HEK293T (cell line): ENCODE measurements around the gene SLX4IP.

Experiments used
- CTCF ChIA-PET: fragments of 350-600 bp; formaldehyde crosslinking; extraction: SDS; loops from one replicate; lab custom pipeline; 2021; ENCODE audit warnings: antibody characterized with exemption, inconsistent platforms; lab: Yijun Ruan, JAX
- POLR2A ChIA-PET: fragments of 350-600 bp; formaldehyde crosslinking; extraction: SDS; loops from one replicate; lab custom pipeline; 2020; ENCODE audit warnings: antibody characterized with exemption, inconsistent platforms; lab: Yijun Ruan, JAX
- DNase-seq: peaks from one replicate; pipeline ENCODE4 v3.0.0; 2012; ENCODE audit warnings: mixed read lengths; ENCODE audit errors: extremely low spot score
- ARNT ChIP-seq: fragments of 450-650 bp; IDR thresholded peaks from 2 replicates; pipeline ENCODE4 v1.6.1; 2017; ENCODE audit warnings: mild to moderate bottlenecking
- BHLHE40 ChIP-seq: fragments of 450-650 bp; IDR thresholded peaks from 2 replicates; pipeline ENCODE4 v1.6.1; 2016; ENCODE audit warnings: mild to moderate bottlenecking, moderate library complexity, borderline replicate concordance
- CTBP1 ChIP-seq: fragments of 450-650 bp; IDR thresholded peaks from 2 replicates; pipeline ENCODE4 v1.6.1; 2016; ENCODE audit warnings: borderline replicate concordance
- ELF4 ChIP-seq: fragments of 450-650 bp; IDR thresholded peaks from 2 replicates; pipeline ENCODE4 v1.6.1; 2017; ENCODE audit warnings: antibody characterized with exemption
- FOXA1 ChIP-seq: fragments of 450-650 bp; IDR thresholded peaks from 2 replicates; pipeline ENCODE4 v1.6.1; 2016; ENCODE audit warnings: mild to moderate bottlenecking
- FOXK2 ChIP-seq: fragments of 450-650 bp; IDR thresholded peaks from 2 replicates; pipeline ENCODE4 v1.6.1; 2016; ENCODE audit warnings: mild to moderate bottlenecking
- FOXM1 ChIP-seq: fragments of 450-650 bp; IDR thresholded peaks from 2 replicates; pipeline ENCODE4 v1.6.1; 2017; ENCODE audit warnings: mild to moderate bottlenecking, borderline replicate concordance
- HDGF ChIP-seq: fragments of 450-650 bp; IDR thresholded peaks from 2 replicates; pipeline ENCODE4 v1.6.1; 2017; ENCODE audit warnings: antibody characterized with exemption, borderline replicate concordance
- L3MBTL2 ChIP-seq: fragments of 450-650 bp; conservative IDR thresholded peaks from 2 replicates; pipeline ENCODE4 v1.6.1; 2016; ENCODE audit warnings: mild to moderate bottlenecking
- LEF1 ChIP-seq: fragments of 450-650 bp; IDR thresholded peaks from 2 replicates; pipeline ENCODE4 v1.6.1; 2017; ENCODE audit warnings: mild to moderate bottlenecking, borderline replicate concordance
- NFRKB ChIP-seq: fragments of 450-650 bp; IDR thresholded peaks from 2 replicates; pipeline ENCODE4 v1.6.1; 2016; ENCODE audit warnings: mild to moderate bottlenecking, moderate library complexity
- SP1 ChIP-seq: fragments of 450-650 bp; IDR thresholded peaks from 2 replicates; pipeline ENCODE4 v1.6.1; 2017
- SUZ12 ChIP-seq: fragments of 450-650 bp; IDR thresholded peaks from 2 replicates; pipeline ENCODE4 v1.6.1; 2016; ENCODE audit warnings: mild to moderate bottlenecking
- TARDBP ChIP-seq: fragments of 450-650 bp; IDR thresholded peaks from 2 replicates; pipeline ENCODE4 v1.6.1; 2016
- ZNF384 ChIP-seq: fragments of 450-650 bp; IDR thresholded peaks from 2 replicates; pipeline ENCODE4 v1.6.1; 2016
- TF ChIP-seq, protein P1 (sequence below): fragments of 450-650 bp; IDR thresholded peaks from 2 replicates; pipeline ENCODE4 v1.6.1; 2016

Gene SLX4IP

DNA sequence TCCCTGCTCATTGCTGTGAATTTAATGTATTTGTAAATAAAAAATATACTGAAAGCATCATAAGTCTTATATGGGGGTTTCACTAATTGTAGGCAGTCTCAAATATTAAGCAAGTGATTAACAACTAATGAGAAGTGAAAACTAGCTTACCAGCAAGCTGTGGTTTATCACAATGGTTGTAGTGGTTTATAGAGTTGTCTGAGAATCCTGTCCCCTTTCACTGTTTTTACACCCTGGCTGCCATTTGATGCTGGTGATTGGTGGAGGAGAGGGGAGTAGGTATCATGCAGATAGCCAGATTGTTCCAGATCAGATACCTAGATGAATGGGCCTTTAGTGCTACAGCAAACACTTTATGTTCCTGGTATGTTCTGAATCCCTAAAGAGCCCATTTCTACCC, 7.1 kb upstream of the SLX4IP start:
- no peak for DNase-seq
- CTCF ChIA-PET, result interaction anchor here (0.6 to 1.3 kb wide), 2 partner anchors 525 to 811 kb away, joined by 3 to 4 read pairs; no protein-coding TSS in a partner anchor
- TF ChIP-seq ARNT, result no peak
- TF ChIP-seq SP1, result no peak
- no peak for TF ChIP-seq L3MBTL2
- TF ChIP-seq, protein P1, sequence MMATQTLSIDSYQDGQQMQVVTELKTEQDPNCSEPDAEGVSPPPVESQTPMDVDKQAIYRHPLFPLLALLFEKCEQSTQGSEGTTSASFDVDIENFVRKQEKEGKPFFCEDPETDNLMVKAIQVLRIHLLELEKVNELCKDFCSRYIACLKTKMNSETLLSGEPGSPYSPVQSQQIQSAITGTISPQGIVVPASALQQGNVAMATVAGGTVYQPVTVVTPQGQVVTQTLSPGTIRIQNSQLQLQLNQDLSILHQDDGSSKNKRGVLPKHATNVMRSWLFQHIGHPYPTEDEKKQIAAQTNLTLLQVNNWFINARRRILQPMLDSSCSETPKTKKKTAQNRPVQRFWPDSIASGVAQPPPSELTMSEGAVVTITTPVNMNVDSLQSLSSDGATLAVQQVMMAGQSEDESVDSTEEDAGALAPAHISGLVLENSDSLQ, result no peak
- no peak for TF ChIP-seq FOXM1
- no peak for TF ChIP-seq BHLHE40
- TF ChIP-seq NFRKB, result no peak
- no peak for TF ChIP-seq LEF1
- TF ChIP-seq FOXK2, result no peak
- TF ChIP-seq CTBP1, result no peak
- no peak for TF ChIP-seq FOXA1
- no peak for TF ChIP-seq TARDBP
- no peak for TF ChIP-seq ZNF384
- TF ChIP-seq ELF4, result no peak
- TF ChIP-seq HDGF, result no peak
- TF ChIP-seq SUZ12, result no peak
- POLR2A ChIA-PET, result no interaction called here

DNA sequence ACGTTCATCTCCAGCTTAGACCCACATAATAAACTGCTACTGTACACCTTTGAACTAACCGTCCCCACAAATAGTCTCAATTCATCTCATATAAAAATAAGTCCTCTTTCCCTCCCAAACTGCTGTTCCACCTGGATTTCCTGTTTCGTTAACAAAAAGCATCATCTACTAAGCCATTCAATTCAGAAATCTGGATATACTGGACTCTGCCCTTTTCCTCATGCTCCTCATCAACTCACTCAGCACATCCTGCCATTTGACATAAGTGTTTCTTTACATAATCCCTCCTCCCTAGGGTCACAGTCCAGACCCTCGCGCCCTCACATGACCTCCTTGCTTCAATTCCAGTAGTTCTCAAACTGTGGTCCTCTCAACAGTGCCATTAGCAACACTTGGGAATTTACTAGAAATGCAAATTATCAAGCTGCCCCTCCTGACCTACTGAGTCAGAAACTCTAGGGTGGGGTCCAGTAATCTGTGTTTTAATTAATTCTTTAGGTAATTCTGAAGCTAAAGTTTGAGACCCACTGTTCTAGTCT, 5.6 kb upstream of the SLX4IP start:
- no peak for DNase-seq
- POLR2A ChIA-PET, result no interaction called here
- CTCF ChIA-PET, result no interaction called here
- TF ChIP-seq LEF1 (no peak), NFRKB (no peak), ZNF384 (no peak), ELF4 (no peak)

DNA sequence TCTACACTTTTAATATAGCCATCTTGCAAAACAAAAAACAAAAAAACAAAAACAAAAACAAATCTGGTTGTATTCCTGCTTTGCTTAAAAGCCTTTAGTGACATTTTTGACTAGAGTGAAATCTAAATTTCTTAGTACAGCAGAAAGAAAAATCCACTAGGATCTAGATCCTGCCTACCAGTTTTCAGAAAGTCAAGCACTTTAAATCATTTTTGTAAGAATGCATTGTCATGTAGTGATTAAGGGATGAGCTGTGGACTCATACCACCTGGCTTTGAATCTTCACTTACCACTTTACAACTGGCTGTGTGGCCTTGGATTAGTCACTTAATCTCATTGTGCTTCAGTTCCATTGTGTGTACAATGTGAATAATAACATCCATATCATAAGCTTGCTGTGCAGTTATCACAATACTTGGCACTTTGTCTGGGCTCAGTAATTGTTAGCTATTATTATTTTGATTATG, 5.1 kb upstream of the SLX4IP start:
- DNase-seq, result no peak
- ChIA-PET POLR2A (no interaction called here), CTCF (no interaction called here)
- no peak for TF ChIP-seq ELF4
- TF ChIP-seq NFRKB, result no peak
- no peak for TF ChIP-seq ZNF384
- TF ChIP-seq BHLHE40, result no peak
- no peak for TF ChIP-seq HDGF
- no peak for TF ChIP-seq FOXM1
- no peak for TF ChIP-seq TARDBP
- no peak for TF ChIP-seq SUZ12
- TF ChIP-seq, protein P1, result no peak
- TF ChIP-seq CTBP1, result no peak
- TF ChIP-seq FOXK2, result no peak
- TF ChIP-seq LEF1, result no peak
- TF ChIP-seq ARNT, result no peak
- no peak for TF ChIP-seq FOXA1
- no peak for TF ChIP-seq SP1
- no peak for TF ChIP-seq L3MBTL2

DNA sequence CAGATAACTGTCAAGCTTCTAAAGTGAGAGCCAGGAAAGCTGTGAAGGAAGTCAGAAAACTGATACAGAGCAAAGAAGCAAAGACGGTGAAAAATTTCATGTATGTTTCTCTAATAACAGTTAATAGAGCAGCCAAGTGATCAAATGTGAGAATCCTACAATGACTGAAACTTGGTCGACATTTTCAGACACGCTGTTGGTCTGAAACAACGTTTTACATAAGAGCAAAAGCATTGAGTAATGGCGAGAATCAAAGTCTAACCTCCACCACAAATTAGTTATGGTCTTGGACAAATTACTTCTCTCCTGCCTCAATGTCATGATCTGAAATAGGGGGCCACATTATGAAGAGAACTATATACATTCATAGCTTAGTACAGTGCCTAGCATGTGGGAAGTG, 4.4 kb upstream of the SLX4IP start:
- TF ChIP-seq BHLHE40 (no peak), FOXA1 (no peak), CTBP1 (no peak), ELF4 (no peak), L3MBTL2 (no peak), LEF1 (no peak), TARDBP (no peak), SUZ12 (no peak), NFRKB (no peak), ZNF384 (no peak), HDGF (no peak), FOXM1 (no peak), ARNT (no peak), SP1 (no peak), FOXK2 (no peak)
- TF ChIP-seq, protein P1, result no peak
- POLR2A ChIA-PET, result no interaction called here
- CTCF ChIA-PET, result no interaction called here
- DNase-seq, result no peak

DNA sequence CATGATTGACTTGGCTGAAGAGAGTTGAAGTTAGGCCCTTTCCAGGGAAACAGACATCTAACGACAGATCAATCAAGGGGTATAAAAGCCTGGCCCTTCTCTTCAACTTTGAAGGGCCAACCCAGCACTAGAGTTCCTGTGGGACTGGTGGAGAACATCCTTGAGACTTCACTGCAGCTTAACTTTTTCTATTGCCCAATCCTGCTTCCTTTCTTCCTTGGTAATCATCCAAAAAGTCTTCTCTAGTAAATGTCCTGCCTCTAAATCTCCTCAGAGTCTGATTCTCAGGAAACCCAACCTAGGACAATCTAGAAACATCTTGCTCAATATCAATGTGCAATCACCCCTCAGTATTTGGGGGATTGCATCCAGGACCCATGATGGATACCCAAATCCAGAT, 3.0 kb upstream of the SLX4IP start:
- DNase-seq, result no peak
- ChIA-PET CTCF (no interaction called here), POLR2A (no interaction called here)
- no peak for TF ChIP-seq ARNT
- no peak for TF ChIP-seq L3MBTL2
- no peak for TF ChIP-seq FOXA1
- no peak for TF ChIP-seq CTBP1
- no peak for TF ChIP-seq SUZ12
- TF ChIP-seq FOXM1, result no peak
- no peak for TF ChIP-seq BHLHE40
- no peak for TF ChIP-seq NFRKB
- TF ChIP-seq FOXK2, result no peak
- TF ChIP-seq SP1, result no peak

DNA sequence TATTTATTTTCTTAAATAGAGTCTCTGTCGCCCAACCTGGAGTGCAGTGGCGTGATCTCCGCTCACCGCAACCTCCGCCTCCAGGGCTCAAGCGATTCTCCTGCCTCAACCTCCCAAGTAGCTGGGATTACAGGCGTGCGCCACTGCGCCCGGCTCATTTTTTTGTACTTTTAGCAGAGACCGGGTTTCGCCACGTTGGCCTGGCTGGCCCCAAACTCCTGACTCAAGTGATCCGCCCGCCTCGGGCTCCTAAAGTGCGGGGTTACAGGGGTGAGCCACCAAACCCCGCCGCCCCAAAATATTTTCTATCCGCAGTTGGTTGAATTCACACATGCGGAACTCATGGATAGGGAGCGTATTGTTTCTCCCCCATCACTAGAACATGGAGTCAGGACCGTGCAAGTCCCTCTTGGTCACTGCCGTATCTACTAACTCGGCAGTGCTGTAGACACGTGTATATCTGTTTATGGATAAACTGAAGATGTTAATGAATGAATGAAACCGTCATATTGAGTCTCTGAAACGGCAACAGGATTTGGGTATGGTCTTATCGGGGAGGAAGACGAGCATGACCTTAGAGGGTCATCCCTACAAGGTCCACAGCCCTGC, 2.0 kb upstream of the SLX4IP start:
- DNase-seq, result no peak
- POLR2A ChIA-PET, result interaction anchor here (0.5 to 2.4 kb wide), 6 partner anchors 8 to 102 kb away, joined by 3 to 11 read pairs (median 4); no protein-coding TSS in a partner anchor
- CTCF ChIA-PET, result interaction anchor here (0.6 kb wide), 1 partner anchor 171 kb away, joined by 4 read pairs; no protein-coding TSS in a partner anchor
- no peak for TF ChIP-seq ZNF384
- TF ChIP-seq TARDBP, result no peak
- TF ChIP-seq BHLHE40, result no peak
- TF ChIP-seq FOXK2, result no peak
- no peak for TF ChIP-seq NFRKB
- TF ChIP-seq LEF1, result no peak
- TF ChIP-seq FOXM1, result no peak
- TF ChIP-seq ARNT, result no peak
- no peak for TF ChIP-seq L3MBTL2
- TF ChIP-seq FOXA1, result no peak
- no peak for TF ChIP-seq CTBP1
- no peak for TF ChIP-seq SUZ12
- TF ChIP-seq SP1, result no peak
- no peak for TF ChIP-seq HDGF
- no peak for TF ChIP-seq ELF4
- TF ChIP-seq, protein P1, result no peak
